ENCODE measurements around the gene GLG1.

Gene GLG1

DNA sequence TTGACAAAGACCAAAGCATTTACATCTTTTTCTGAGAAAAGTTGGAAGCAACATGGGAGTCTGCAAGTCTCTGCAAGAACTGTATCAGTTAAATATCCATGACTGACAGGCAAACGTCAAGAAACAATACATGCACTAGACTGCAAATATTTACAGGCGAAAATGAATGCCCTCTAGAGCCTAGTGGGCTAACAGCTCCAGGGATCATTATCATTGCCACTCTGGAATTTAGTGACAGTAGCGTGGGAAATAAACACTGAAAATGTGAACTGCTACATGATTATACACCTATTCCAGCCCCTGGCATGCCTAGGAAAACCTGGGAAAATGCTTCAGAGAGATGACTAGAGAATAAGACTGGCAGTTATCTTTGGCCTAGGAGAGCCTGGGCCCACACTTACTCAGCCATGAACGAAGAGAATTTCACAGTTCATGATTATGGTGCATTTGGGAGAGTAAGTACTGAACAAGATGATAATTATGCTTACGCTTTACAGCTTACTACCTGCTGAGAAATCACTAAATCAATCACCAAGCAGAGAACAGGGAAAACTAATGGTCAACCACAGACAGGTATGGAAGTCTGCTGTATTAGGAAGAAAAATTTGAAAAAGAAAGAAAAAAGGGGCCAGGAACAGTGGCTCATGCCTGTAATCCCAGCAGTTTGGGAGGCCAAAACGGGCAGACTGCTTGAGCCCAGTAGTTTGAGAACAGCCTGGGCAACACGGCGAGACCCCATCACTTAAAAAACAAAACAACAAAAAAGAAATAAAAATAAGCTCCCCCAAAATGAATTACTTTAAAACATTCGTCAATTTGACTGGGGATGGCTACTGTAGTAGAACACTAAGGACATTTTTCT is 119.0 kb downstream of the GLG1 start:
- TF ChIP-seq GATA2 (IDR thresholded peaks at IDR 0.05; ENCODE audit: low read depth, low read length), result no peak
- no peak for TF ChIP-seq GATA3 (IDR thresholded peaks at IDR 0.05; ENCODE audit: low read depth, low read length)

DNA sequence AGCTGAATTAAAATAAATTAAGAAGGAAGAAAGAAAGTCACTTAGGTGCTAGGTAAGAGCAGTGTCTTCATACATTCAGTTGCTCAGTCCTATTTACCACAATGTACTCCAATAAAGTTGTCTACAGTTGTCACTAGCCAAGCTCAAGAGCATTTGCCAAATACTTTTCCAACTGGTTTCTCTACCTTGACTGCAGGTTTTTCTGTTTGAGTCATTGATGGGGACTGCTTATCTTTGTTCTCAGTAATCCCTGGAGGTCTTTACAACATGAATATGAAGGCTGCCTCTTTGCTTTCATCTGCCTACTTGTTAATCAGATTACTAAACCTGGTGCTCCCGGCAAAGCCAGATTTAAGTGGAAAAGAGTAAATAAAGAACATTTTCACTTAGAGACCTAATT is 121.0 kb downstream of the GLG1 start:
- TF ChIP-seq GATA2 (IDR thresholded peaks at IDR 0.05; ENCODE audit: low read depth, low read length) (no peak), GATA3 (IDR thresholded peaks at IDR 0.05; ENCODE audit: low read depth, low read length) (no peak)

DNA sequence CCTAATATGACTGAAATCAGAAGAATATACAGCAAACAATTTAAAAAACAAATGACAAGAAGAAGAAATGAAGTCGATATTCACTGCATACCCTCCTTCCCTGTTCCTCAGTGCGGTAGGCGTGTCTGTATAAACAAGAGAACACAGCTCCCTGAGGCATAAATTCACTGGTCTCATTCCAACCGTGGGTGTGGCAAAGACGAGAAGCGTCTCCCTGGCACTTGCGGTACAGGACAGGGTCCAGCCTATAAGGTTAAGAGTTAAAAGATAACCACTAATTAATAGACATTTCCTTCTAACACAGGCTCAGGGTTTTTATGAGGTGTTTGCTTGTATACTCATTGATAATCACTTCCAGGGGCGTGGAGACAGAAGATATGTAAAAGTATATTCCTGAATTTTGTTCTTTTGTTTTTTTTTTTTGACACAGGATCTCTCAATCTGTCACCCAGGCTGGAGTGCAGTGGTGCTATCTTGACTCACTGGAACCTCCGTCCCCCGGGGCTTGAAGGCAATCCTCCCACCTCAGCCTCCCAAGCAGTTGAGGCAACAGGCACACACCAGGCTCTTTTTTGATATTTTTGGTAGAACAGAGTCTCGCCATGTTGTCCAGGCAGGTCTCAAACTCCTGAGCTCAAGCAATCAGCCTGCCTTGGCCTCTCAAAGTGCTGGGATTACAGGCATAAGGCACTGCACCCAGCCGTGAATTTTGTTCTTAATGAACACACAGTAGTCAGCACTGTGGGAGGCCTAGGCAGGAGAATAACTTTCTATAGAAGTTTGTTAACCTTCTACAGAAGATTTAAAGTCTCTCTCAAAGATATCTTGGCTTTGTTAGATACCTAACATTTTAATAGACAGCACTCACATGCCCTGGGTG is 126.5 kb downstream of the GLG1 start:
- TF ChIP-seq GATA3 (IDR thresholded peaks at IDR 0.05; ENCODE audit: low read depth, low read length), result no peak
- no peak for TF ChIP-seq GATA2 (IDR thresholded peaks at IDR 0.05; ENCODE audit: low read depth, low read length)

DNA sequence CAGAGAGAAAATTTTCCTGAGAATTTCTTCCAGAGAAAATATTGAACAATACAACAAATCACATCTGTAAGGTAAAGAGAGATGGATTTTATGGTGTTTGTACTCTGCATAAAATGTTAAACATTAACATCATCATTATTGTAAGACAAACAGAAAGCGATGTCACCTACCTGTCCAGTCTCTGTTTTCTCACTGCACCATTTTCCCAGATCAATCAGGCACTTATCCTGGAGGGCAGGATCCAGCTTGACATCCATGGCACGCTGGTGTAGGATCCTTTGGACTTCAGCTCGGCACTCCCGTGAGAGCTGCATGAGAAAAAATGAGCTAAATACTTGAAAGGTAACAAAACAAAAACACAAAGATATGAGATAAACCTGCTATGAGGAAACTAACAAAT is 129.7 kb downstream of the GLG1 start:
- TF ChIP-seq GATA2 (IDR thresholded peaks at IDR 0.05; ENCODE audit: low read depth, low read length) (no peak), GATA3 (IDR thresholded peaks at IDR 0.05; ENCODE audit: low read depth, low read length) (no peak)

DNA sequence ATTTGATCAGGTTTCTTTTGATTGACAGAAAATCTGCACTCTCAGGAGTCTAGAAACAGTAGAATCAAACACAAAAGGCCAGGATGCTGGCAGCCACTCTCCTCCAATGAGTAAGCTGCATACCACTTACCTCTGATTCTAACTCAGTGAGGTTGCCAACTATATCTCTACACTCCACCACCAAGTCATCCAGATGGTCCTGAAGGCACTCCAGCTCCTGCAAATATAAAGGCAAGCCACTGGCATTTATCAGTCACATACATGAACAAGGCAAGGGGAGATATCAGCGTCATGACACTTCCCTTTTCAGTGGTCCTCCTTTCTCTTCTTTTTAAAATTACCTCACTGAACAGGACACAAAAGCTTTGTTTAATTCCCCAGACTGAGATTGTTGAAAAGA is 132.5 kb downstream of the GLG1 start:
- no peak for TF ChIP-seq GATA2 (IDR thresholded peaks at IDR 0.05; ENCODE audit: low read depth, low read length)
- TF ChIP-seq GATA3 (IDR thresholded peaks at IDR 0.05; ENCODE audit: low read depth, low read length), result no peak

DNA sequence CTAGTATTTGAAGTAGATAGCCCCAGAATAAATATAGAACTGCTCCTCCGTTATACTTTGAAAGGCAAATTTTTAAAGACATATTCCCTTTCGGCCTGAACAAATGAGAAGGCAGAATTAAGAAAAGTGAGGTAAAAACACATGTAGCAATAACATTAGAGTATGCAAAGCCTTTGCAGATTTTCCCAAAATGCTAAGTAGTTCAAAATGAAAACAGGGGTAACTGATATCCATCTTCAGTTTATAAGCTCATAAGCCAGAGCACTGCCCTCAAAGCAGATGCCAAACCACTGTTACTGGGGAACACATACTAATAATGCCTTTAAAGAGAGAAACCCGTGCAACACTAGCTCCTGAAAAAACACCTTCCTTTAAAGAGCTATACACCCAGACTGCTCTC is 134.4 kb downstream of the GLG1 start:
- TF ChIP-seq GATA2 (IDR thresholded peaks at IDR 0.05; ENCODE audit: low read depth, low read length), result no peak
- TF ChIP-seq GATA3 (IDR thresholded peaks at IDR 0.05; ENCODE audit: low read depth, low read length), result no peak

DNA sequence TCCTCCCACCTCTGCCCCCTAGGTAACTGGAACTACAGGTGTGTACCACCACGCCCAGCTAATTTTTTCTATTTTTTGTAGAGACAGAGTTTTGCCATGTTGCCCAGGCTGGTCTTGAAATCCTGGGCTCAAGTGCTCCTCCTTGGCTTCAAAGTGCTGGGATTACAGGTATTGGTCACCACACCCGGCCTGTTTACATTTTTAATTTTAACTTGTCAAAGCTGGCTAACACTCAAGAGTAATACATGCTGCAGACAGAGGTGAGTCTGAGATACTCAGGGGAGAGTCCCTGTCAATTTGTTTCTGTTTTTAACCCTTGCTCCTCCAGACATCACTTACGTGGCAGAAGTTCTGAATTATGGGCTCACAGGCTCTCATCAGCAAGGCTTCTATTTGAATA is 134.9 kb downstream of the GLG1 start:
- no peak for TF ChIP-seq GATA3 (IDR thresholded peaks at IDR 0.05; ENCODE audit: low read depth, low read length)
- TF ChIP-seq GATA2 (IDR thresholded peaks at IDR 0.05; ENCODE audit: low read depth, low read length), result no peak

DNA sequence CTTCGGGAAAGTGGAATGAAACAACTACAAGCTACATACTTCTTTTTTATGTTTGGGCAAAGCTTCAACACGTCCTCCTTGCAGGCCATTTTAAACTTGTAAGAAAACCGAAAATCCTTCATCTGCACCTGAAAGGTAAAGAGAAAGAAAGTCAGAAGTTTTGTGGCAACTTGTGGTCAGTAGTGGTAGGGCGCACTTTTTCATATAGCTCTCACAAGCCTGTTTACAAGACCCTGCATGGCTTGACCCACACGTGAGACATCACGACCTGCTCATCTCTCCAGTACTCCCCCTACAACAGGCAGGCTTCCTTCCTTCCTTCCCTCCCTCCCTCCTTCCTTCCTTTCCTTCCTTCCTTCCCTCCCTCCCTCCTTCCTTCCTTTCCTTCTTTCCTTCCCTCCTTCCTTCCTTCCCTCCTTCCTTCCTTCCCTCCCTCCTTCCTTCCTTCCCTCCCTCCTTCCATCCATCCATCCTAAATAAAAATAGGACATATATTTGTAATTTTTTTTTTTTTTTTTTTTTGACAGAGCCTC is 136.9 kb downstream of the GLG1 start:
- no peak for TF ChIP-seq GATA2 (IDR thresholded peaks at IDR 0.05; ENCODE audit: low read depth, low read length)
- no peak for TF ChIP-seq GATA3 (IDR thresholded peaks at IDR 0.05; ENCODE audit: low read depth, low read length)

DNA sequence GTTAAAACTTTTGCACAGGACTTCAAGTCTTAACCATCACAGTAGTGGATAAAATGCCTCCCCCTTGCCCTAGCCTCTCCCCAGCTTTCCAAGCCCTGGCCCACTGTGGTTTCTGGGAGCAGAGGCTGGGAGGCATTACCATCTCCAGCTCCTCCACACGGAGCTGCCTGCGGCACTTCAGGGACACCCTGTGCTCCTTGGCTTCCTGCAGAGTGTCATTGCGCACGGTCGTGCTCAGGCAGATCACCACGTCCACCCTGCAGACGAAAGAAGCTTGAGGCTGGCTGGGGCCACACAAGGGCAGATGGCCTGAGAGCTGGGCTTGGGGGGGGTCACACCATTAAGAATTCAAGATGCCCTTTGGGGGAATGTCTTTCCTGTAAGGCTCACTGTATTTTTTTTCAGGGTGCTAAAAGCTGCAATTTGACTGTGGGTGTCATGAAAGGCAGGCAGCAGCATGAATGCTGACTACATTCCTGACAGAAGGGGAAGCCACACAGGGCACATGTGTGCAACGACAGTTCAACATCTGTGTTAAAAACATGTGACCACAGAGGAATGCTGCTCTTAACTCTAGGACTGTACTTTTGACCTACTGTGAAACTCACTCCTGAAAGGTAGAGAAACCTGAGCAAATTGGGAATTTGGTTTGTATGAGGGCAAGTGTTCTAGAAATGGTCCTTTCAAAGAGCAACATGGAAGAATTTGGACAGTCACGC is 137.9 kb downstream of the GLG1 start:
- TF ChIP-seq GATA3 (IDR thresholded peaks at IDR 0.05; ENCODE audit: low read depth, low read length) (no peak), GATA2 (IDR thresholded peaks at IDR 0.05; ENCODE audit: low read depth, low read length) (no peak)

DNA sequence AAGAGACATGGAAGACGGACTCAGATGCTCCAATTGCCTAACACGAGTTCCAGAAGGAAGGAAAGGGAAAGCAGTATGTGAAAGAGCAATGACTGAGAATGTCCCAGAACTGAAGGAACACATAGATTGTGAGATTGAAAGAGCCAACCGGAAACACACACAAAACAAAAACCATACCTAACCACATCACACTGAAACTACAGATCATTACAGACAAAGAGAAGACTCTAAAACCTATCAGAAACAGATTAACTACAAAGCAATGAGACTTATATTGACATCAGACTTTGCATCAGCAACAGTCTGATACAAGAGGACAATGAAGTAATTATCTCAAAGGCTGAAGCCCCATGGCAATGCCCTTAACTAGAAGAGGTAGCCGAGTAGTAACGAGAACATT is 140.0 kb downstream of the GLG1 start:
- TF ChIP-seq GATA2 (IDR thresholded peaks at IDR 0.05; ENCODE audit: low read depth, low read length) (no peak), GATA3 (IDR thresholded peaks at IDR 0.05; ENCODE audit: low read depth, low read length) (no peak)

DNA sequence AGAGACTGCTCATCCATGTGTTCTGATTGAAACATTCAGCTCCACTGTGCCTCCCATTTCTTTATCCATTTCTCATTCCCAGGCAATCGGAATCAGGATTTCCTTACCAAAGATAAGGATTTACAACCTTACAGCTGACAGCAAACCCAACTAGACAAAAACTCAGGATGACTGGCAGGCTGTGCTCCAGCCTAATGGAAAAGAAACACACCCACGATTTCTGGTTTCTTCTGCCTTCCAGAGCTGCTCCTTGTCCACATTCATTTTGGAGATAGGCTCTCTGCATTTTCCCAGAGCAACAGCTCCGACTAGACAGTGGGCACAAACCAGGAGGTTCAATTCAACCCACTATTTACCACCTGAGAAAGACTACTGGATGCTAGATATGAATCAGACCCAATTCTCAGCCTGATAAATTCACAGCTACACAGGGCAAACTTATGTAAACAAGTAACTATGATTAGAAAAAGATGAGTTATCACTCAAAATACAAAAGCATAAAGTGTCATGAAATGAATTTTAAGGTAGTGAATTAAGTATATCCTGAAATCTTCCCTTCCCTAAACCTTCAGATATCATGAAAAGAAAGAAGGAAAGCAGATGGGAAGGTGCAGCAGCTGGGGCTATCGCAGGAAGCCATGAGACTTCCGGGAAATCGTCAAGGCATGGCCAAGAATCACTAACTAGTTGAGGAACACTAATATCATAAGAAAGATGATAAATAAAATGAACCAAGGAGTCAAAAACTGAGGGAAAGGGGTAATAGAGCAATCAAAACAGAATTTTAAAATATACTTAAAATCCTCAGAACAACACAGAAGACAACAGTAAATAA is 140.8 kb downstream of the GLG1 start:
- TF ChIP-seq GATA2 (IDR thresholded peaks at IDR 0.05; ENCODE audit: low read depth, low read length) (no peak), GATA3 (IDR thresholded peaks at IDR 0.05; ENCODE audit: low read depth, low read length) (no peak)

DNA sequence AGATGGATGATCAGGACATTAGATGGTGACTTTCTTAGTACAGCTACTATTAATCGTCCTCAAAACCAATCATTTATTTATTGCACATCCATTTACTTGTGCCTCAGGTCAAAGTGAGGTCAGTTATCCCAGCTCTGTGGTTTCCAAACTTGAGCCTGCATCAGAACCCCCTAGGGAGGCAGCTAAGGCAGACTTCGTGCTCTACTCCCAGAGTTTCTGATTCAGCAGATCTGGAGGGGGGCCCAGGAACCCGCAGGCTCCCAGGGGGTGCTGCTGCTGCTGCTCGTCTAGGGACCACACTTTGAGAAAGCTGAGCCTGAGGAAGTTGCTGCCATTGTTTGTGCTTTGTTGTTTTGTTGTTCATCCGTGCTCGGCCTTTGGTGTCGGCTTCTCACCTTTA is 141.6 kb downstream of the GLG1 start:
- no peak for TF ChIP-seq GATA3 (IDR thresholded peaks at IDR 0.05; ENCODE audit: low read depth, low read length)
- TF ChIP-seq GATA2 (IDR thresholded peaks at IDR 0.05; ENCODE audit: low read depth, low read length), result no peak

DNA sequence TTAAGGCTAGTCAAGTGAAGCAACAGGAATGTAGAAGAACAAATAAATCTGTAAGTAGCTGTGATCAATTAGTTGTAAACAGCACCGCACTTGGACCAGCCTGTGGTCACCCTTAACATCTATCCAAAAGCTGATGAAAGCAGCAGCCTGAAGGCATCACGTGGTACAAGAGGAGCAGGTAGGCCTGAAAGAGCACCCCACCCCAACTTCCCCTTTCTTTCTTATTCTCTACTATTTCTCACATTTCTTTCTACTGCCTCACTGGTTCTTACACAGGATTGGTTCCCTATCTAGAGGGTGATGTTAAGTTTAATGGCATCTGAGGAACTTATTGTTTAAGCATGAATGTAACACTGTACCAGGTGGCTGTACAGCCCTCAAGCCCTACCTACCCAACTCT is 143.0 kb downstream of the GLG1 start:
- TF ChIP-seq GATA2 (IDR thresholded peaks at IDR 0.05; ENCODE audit: low read depth, low read length) (no peak), GATA3 (IDR thresholded peaks at IDR 0.05; ENCODE audit: low read depth, low read length) (no peak)
